ENCODE measurements around the gene IRAK3.

GRCh38 chr12:66301944-66302826, 113.2 kb downstream of the IRAK3 start, which contains the start of gene HELB:
- no peak for TF ChIP-seq CTCF (IDR thresholded peaks at IDR 0.05)
- TF ChIP-seq ZFX (IDR thresholded peaks at IDR 0.05; ENCODE audit: borderline replicate concordance): no peak

All from 22Rv1 (cell line).